Fibroblast of villous mesenchyme (primary cell): ENCODE results near the gene FAN1. TPM values are rescaled to one million over a fixed set of nuclear protein-coding genes. Genes with fewer than 3 reads are reported as not detected.

ENCODE experiments used
- DNase-seq: peaks from one replicate; pipeline ENCODE4 v3.0.0-alpha.2; 2010; ENCODE audit warnings: low read depth
- H3K4me3 ChIP-seq: 2 replicates; pipeline ENCODE4 v1.5.1; 2011; ENCODE audit warnings: low read depth, mild to moderate bottlenecking, low read length
- total RNA-seq: library from RNA; depleted of rRNA; stranded (reverse); fragments of >200 nt; gene quantifications from 2 replicates; pipeline ENCODE4 v1.2.3, GENCODE V29; 2012
- TF ChIP-seq, protein P1 (sequence below): IDR thresholded peaks from 2 replicates; pipeline ENCODE4 v1.5.1; 2012; ENCODE audit warnings: low read depth, mild to moderate bottlenecking, low read length; ENCODE audit not compliant: insufficient read depth

The FAN1 gene
- total RNA-seq, 1 donor, result 19.9 TPM

GRCh38 chr15:30930422-30930821 is 26.7 kb downstream of the FAN1 start:
- TF ChIP-seq, protein P1, sequence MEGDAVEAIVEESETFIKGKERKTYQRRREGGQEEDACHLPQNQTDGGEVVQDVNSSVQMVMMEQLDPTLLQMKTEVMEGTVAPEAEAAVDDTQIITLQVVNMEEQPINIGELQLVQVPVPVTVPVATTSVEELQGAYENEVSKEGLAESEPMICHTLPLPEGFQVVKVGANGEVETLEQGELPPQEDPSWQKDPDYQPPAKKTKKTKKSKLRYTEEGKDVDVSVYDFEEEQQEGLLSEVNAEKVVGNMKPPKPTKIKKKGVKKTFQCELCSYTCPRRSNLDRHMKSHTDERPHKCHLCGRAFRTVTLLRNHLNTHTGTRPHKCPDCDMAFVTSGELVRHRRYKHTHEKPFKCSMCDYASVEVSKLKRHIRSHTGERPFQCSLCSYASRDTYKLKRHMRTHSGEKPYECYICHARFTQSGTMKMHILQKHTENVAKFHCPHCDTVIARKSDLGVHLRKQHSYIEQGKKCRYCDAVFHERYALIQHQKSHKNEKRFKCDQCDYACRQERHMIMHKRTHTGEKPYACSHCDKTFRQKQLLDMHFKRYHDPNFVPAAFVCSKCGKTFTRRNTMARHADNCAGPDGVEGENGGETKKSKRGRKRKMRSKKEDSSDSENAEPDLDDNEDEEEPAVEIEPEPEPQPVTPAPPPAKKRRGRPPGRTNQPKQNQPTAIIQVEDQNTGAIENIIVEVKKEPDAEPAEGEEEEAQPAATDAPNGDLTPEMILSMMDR, result no peak
- no peak for DNase-seq
- H3K4me3 ChIP-seq, result no peak overlapping the region

GRCh38 chr15:30933293-30933692 is 29.6 kb downstream of the FAN1 start:
- H3K4me3 ChIP-seq, result no peak overlapping the region
- no peak for DNase-seq
- TF ChIP-seq, protein P1, result no peak

GRCh38 chr15:30939161-30939560 is 35.4 kb downstream of the FAN1 start:
- DNase-seq, result no peak
- H3K4me3 ChIP-seq, result no peak overlapping the region
- TF ChIP-seq, protein P1, result no peak

DNA sequence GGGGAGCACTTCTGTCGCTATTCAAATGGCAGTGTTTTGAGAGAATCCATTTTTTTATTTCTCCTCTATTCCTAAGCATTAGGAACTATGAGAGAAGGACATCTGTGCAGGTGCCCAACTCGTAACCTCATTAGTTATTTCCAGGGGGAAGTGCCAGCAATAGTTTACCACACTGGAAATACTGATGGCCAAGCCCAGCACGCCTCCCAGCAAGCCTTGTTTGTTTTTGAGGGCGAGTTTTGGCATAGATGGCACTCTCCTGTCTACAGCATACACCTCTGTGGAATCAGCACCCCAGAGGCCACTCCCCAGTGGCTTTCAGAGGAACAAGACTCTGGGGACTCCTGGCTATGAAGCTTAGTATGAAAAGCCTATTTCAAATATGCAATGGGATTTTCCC is 36.6 kb downstream of the FAN1 start:
- no peak for DNase-seq
- TF ChIP-seq, protein P1, result no peak
- no peak overlapping the region for H3K4me3 ChIP-seq

GRCh38 chr15:30941520-30941919 is 37.8 kb downstream of the FAN1 start:
- TF ChIP-seq, protein P1, result no peak
- H3K4me3 ChIP-seq, result no peak overlapping the region

DNA sequence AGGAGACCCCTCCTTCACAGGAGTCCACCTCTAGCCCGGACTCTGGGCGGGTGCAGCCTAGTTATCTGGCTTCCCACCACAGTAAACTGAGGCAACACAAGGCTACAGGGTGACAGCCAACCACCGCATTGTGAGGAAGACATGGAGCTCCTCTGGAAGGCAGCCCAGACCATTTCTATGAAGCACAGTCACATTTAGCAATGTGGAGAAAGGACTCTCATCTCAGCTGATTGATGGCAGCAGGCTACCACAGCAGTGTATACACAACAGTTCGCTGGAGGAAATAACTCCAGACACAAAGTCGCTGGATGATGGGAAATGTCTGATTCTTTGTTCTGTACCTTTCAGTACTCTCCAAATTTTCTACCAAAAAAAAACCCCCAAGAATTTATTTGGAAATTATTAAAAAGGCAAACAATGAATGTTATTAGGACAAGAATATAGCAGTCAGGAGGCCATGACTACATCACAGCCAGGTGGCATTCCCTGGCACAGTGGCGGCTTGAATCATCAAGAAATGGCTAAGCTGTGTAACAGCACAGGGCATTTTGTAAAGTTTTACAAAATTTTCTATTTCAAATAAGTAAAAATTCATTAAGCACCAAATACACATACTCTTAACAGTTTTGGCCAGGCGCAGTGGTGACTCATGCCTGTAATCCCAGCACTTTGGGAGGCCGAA is 40.1 kb downstream of the FAN1 start:
- no peak for DNase-seq
- no peak overlapping the region for H3K4me3 ChIP-seq
- TF ChIP-seq, protein P1, result no peak

More at GRCh38 chr15:30941520-30941919, 37.8 kb downstream of the FAN1 start:
- no peak for DNase-seq

DNA sequence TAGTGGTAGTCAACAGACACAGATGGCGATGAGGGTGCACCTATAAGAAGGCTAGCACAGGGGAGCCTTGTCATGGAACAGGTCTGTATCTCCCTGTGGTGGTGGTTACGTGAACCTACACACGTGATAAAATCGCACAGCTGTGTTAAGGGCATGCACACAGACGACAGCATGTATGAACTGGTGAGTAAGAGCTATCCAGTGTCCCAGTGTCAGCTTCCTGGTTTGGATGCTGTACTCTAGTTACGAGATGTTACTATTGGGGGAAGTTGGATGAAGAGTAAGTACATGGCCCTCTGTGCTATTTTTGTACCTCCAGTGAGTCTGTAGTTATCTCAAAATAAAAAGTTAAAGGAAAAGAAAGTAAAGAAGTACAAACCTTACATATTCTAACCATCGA is 49.5 kb downstream of the FAN1 start:
- TF ChIP-seq, protein P1, result no peak
- no peak for DNase-seq
- H3K4me3 ChIP-seq, result no peak overlapping the region
